HCT116 (cell line): Measurements from ENCODE around the gene APBA1. TPM values are rescaled to one million over a fixed set of nuclear protein-coding genes. Genes with fewer than 3 reads are reported as not detected.

Experiments
- ATAC-seq: fragments of 200-7000 bp; cut with Tn5 transposase; 2 replicates; pipeline ENCODE4 v1.9.1; 2020; ENCODE audit warnings: mild to moderate bottlenecking, moderate library complexity
- BruUV-seq: library from RNA; stranded (reverse); fragments of 400-500 nt; replicated peaks from 2 replicates; lab custom pipeline; 2021; lab: Mats Ljungman, UMichigan
- CTCF ChIA-PET: fragments of 300-600 bp; sonication (Branson Sonifier 250); formaldehyde crosslinking; loops from one replicate; lab custom pipeline; 2021; ENCODE audit warnings: antibody characterized with exemption; lab: Charles Lee
- POLR2A ChIA-PET: fragments of 300-600, 350-600 bp; sonication (Branson Sonifier 250); formaldehyde crosslinking; loops from one replicate; lab custom pipeline; 2021; ENCODE audit warnings: antibody characterized with exemption; lab: Charles Lee
- RAD21 ChIA-PET, 2 experiments: fragments of 300-600 bp; sonication (Branson Sonifier 250); formaldehyde crosslinking; loops; one replicate each; lab custom pipeline; 2023; ENCODE audit warnings: low total read pairs in 2 of 2; ENCODE audit not compliant: uncharacterized antibody in 2 of 2, unreplicated experiment in 2 of 2, low non-redundant PET in 1 of 2; lab: Charles Lee
- DNase-seq: peaks from one replicate; pipeline ENCODE4 v3.0.0-alpha.2; 2010; ENCODE audit warnings: low read depth, low spot score
- H2AFZ ChIP-seq: fragments of 200-600 bp; shearing (Covaris generic), sonication (generic); 2 replicates; pipeline ENCODE4 v1.6.1; 2017; ENCODE audit warnings: low read depth, mixed run types, mixed read lengths, antibody characterized with exemption, low read length; ENCODE audit not compliant: poor library complexity, severe bottlenecking
- H3K27ac ChIP-seq: 2 replicates; pipeline ENCODE4 v1.5.1; 2012; ENCODE audit warnings: low read depth, low read length
- H3K27me3 ChIP-seq: fragments of 200-600 bp; sonication (generic); 2 replicates; pipeline ENCODE4 v1.6.1; 2016; ENCODE audit warnings: mixed run types, low read length, mixed read lengths; ENCODE audit not compliant: insufficient read depth
- H3K36me3 ChIP-seq, 2 experiments: fragments of 200-500 bp in 1 of 2; fragments of 200-600 bp in 1 of 2; sonication (Bioruptor generic) in 1 of 2; sonication (generic) in 1 of 2; 2 replicates each; pipeline versions ENCODE4 v1.5.1 to v1.6.1; 2014 to 2016; ENCODE audit warnings: low read length in 2 of 2, inconsistent platforms in 1 of 2, mixed read lengths in 1 of 2, mixed run types in 1 of 2; ENCODE audit not compliant: insufficient read depth in 2 of 2, control insufficient read depth in 1 of 2
- H3K4me1 ChIP-seq, 2 experiments: fragments of 200-600 bp in 1 of 2; sonication (generic) in 1 of 2; 2 replicates each; pipeline versions ENCODE4 v1.5.1 to v1.6.1; 2012 to 2017; ENCODE audit warnings: low read length in 2 of 2, inconsistent platforms in 1 of 2, mild to moderate bottlenecking in 1 of 2, mixed read lengths in 1 of 2, mixed run types in 1 of 2, moderate library complexity in 1 of 2; ENCODE audit not compliant: insufficient read depth in 2 of 2, control insufficient read depth in 1 of 2
- H3K4me2 ChIP-seq: fragments of 200-600 bp; sonication (generic); 2 replicates; pipeline ENCODE4 v1.6.1; 2017; ENCODE audit warnings: mixed run types, low read length, mixed read lengths
- H3K4me3 ChIP-seq, 2 experiments: fragments of 200-600 bp in 1 of 2; sonication (generic) in 1 of 2; replicated peaks in 1 of 2; 2 replicates each; pipeline ENCODE4 v1.5.1; 2011 to 2016; ENCODE audit warnings: low read length in 2 of 2, control low read depth in 1 of 2, low read depth in 1 of 2, mild to moderate bottlenecking in 1 of 2, mixed read lengths in 1 of 2, mixed run types in 1 of 2
- H3K79me2 ChIP-seq: fragments of 200-600 bp; sonication (generic); 2 replicates; pipeline ENCODE4 v1.6.1; 2017; ENCODE audit warnings: mild to moderate bottlenecking, mixed run types, low read length, moderate library complexity, mixed read lengths; ENCODE audit not compliant: insufficient read depth
- H3K9ac ChIP-seq: fragments of 200-600 bp; sonication (generic); 2 replicates; pipeline ENCODE4 v1.6.1; 2016; ENCODE audit warnings: low read length, mixed read lengths
- H3K9me2 ChIP-seq: fragments of 200-600 bp; sonication (generic), shearing (Covaris generic); 2 replicates; pipeline ENCODE4 v1.6.1; 2017; ENCODE audit warnings: mixed run types, mild to moderate bottlenecking, moderate library complexity; ENCODE audit not compliant: insufficient read depth
- H3K9me3 ChIP-seq, 2 experiments: fragments of 200-500 bp in 1 of 2; fragments of 200-600 bp in 1 of 2; sonication (Bioruptor generic) in 1 of 2; sonication (generic) in 1 of 2; 2 replicates each; pipeline ENCODE4 v1.6.1; 2014 to 2017; ENCODE audit warnings: low read length in 2 of 2, mixed read lengths in 2 of 2, inconsistent platforms in 1 of 2, low read depth in 1 of 2, mild to moderate bottlenecking in 1 of 2, mixed run types in 1 of 2, moderate library complexity in 1 of 2; ENCODE audit not compliant: control insufficient read depth in 1 of 2, insufficient read depth in 1 of 2
- H4K20me1 ChIP-seq: fragments of 200-600 bp; sonication (generic), shearing (Covaris generic); 2 replicates; pipeline ENCODE4 v1.6.1; 2017; ENCODE audit warnings: mixed run types, mild to moderate bottlenecking, moderate library complexity; ENCODE audit not compliant: insufficient read depth
- CBX3 ChIP-seq: IDR thresholded peaks from 2 replicates; pipeline ENCODE4 v1.6.1; 2012; ENCODE audit warnings: low read depth
- EGR1 ChIP-seq: IDR thresholded peaks from 2 replicates; pipeline ENCODE4 v1.6.1; 2012; ENCODE audit warnings: low read depth
- ELF1 ChIP-seq: IDR thresholded peaks from 2 replicates; pipeline ENCODE4 v1.6.1; 2012; ENCODE audit warnings: low read depth, borderline replicate concordance
- EZH2phosphoT487 ChIP-seq: fragments of 200-600 bp; IDR thresholded peaks from 2 replicates; pipeline ENCODE4 v1.6.1; 2018; ENCODE audit warnings: antibody characterized with exemption, borderline replicate concordance
- FOSL1 ChIP-seq: IDR thresholded peaks from 2 replicates; pipeline ENCODE4 v1.6.1; 2012; ENCODE audit warnings: low read depth
- SIN3A ChIP-seq: IDR thresholded peaks from 2 replicates; pipeline ENCODE4 v1.6.1; 2012; ENCODE audit warnings: low read depth
- SP1 ChIP-seq: IDR thresholded peaks from 2 replicates; pipeline ENCODE4 v1.6.1; 2012; ENCODE audit warnings: low read depth
- SRF ChIP-seq: IDR thresholded peaks from 2 replicates; pipeline ENCODE4 v1.6.1; 2012; ENCODE audit warnings: low read depth
- intact Hi-C: fragments of 100-400 bp; cut with micrococcal nuclease; formaldehyde crosslinking; loops from 2 replicates; pipeline ENCODE4 v1.10.0; 2022
- total RNA-seq: library from RNA; stranded (reverse); gene quantifications from one replicate; pipeline ENCODE4 v1.2.1, GENCODE V29; 2021; ENCODE audit not compliant: unreplicated experiment
- TF ChIP-seq, protein P1 (sequence below): IDR thresholded peaks from 2 replicates; pipeline ENCODE4 v1.6.1; 2011; ENCODE audit warnings: mild to moderate bottlenecking, low read length, moderate library complexity; ENCODE audit not compliant: insufficient replicate concordance; ENCODE audit errors: extremely low read depth
- TF ChIP-seq, protein P2 (sequence below): IDR thresholded peaks from 2 replicates; pipeline ENCODE4 v1.6.1; 2012

The APBA1 gene
- total RNA-seq, 1 experiment from 2014 or later = 0.20 TPM

DNA sequence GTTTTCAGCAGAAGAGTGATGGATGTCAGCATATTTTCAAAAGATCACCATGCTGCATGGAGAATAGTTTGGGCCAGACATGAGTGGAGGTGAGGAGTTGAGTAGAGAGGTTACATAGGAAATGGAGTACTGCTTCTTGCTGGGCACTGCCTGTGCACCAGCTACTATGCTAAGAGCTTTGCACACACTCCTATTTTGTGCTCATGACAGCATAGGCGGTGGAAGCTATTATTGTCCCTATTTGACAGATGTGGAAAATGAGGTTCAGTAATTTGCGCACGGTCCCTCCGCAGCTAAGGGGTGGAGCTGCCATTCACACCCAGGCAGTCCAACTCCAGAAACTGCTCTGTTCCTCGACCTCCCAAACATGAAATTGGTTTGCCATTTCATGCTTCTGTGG is 279.3 kb downstream of the APBA1 start:
- Histone ChIP-seq H4K20me1 (no peaks in the 10 kb centered on the region), H3K4me2 (no peak overlapping the region), H3K4me1 (no peaks in the 10 kb centered on the region), H3K27me3 (peaks cover 3% of the 10 kb centered on the region; the same call in 1 of the 2 replicates), H2AFZ (no peak overlapping the region), H3K9ac (no peak overlapping the region), H3K79me2 (no peaks in the 10 kb centered on the region), H3K27ac (no peak overlapping the region), H3K9me2 (no peaks in the 10 kb centered on the region), H3K36me3 (no peaks in the 10 kb centered on the region), H3K9me3 (no peaks in the 10 kb centered on the region), H3K4me3 (no peak overlapping the region)
- DNase-seq = no peak
- TF ChIP-seq EZH2phosphoT487 = no peak
- no peak for TF ChIP-seq ELF1
- TF ChIP-seq EGR1 = no peak
- no peak for TF ChIP-seq CBX3
- TF ChIP-seq, protein P1, sequence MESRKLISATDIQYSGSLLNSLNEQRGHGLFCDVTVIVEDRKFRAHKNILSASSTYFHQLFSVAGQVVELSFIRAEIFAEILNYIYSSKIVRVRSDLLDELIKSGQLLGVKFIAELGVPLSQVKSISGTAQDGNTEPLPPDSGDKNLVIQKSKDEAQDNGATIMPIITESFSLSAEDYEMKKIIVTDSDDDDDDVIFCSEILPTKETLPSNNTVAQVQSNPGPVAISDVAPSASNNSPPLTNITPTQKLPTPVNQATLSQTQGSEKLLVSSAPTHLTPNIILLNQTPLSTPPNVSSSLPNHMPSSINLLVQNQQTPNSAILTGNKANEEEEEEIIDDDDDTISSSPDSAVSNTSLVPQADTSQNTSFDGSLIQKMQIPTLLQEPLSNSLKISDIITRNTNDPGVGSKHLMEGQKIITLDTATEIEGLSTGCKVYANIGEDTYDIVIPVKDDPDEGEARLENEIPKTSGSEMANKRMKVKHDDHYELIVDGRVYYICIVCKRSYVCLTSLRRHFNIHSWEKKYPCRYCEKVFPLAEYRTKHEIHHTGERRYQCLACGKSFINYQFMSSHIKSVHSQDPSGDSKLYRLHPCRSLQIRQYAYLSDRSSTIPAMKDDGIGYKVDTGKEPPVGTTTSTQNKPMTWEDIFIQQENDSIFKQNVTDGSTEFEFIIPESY = no peak
- no peak for TF ChIP-seq SP1
- TF ChIP-seq SIN3A = no peak
- TF ChIP-seq, protein P2, sequence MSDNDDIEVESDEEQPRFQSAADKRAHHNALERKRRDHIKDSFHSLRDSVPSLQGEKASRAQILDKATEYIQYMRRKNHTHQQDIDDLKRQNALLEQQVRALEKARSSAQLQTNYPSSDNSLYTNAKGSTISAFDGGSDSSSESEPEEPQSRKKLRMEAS = no peak
- TF ChIP-seq FOSL1 = no peak
- TF ChIP-seq SRF = no peak
- ChIA-PET RAD21 (interaction anchor here in 1 of 2 experiments (0.6 kb wide), 1 partner anchor 701 kb away, joined by 3 read pairs; no protein-coding TSS in a partner anchor), POLR2A (no interaction called here), CTCF (no interaction called here)
- ATAC-seq = no peak
- BruUV-seq = no TSS peak
- intact Hi-C loops = no loop called here
